ENCODE data around the gene AP2M1.

DNA sequence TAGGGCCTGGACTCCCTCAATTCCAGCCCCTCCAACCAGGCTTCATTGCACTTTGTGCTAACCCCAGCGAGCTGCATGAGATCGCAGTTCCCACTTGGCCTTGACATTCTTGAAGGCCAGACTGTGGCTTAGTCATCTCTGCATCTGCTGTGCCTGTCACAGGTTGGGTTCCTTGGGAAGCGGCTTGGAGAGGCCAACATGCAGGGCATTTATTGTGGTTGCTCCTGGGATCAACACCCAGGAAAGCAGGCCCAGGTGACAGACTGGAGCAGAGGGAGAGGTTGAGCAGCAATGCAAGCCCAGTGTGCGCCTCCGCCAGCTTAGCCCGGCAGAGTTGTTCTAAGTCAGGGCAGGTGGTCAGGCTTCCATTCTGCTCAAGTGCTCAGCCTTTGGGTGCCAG lies 21.9 kb downstream of the AP2M1 start:
- TF ChIP-seq, protein P1, sequence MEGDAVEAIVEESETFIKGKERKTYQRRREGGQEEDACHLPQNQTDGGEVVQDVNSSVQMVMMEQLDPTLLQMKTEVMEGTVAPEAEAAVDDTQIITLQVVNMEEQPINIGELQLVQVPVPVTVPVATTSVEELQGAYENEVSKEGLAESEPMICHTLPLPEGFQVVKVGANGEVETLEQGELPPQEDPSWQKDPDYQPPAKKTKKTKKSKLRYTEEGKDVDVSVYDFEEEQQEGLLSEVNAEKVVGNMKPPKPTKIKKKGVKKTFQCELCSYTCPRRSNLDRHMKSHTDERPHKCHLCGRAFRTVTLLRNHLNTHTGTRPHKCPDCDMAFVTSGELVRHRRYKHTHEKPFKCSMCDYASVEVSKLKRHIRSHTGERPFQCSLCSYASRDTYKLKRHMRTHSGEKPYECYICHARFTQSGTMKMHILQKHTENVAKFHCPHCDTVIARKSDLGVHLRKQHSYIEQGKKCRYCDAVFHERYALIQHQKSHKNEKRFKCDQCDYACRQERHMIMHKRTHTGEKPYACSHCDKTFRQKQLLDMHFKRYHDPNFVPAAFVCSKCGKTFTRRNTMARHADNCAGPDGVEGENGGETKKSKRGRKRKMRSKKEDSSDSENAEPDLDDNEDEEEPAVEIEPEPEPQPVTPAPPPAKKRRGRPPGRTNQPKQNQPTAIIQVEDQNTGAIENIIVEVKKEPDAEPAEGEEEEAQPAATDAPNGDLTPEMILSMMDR (conservative IDR thresholded peaks at IDR 0.05; ENCODE audit: low read length): no peak
- TF ChIP-seq EZH2phosphoT487 (IDR thresholded peaks at IDR 0.05; ENCODE audit: borderline replicate concordance, low read depth, low read length): no peak
